ENCODE measurements around the gene PPA2.

Gene PPA2

GRCh38 chr4:105373324-105373723 lies 100.5 kb downstream of the PPA2 start:
- H3K4me1 ChIP-seq: no peaks in the 10 kb centered on the region
- no peak overlapping the region for H3K27ac ChIP-seq
- no peaks in the 10 kb centered on the region for H3K36me3 ChIP-seq (ENCODE audit: control insufficient read depth, insufficient read depth, low read length)
- no peak overlapping the region for H3K4me2 ChIP-seq (ENCODE audit: low read length)
- H3K27me3 ChIP-seq (ENCODE audit: control insufficient read depth, insufficient read depth, low read length): no peaks in the 10 kb centered on the region
- no peak for TF ChIP-seq CTCF (IDR thresholded peaks at IDR 0.05)
- H3K79me2 ChIP-seq: no peaks in the 10 kb centered on the region
- H3K9ac ChIP-seq: no peak overlapping the region
- no peaks in the 10 kb centered on the region for H3K9me3 ChIP-seq (ENCODE audit: control insufficient read depth, low read length)
- no peak overlapping the region for H2AFZ ChIP-seq
- H3K4me3 ChIP-seq (ENCODE audit: low read depth, low read length): no peak overlapping the region

- Histone ChIP-seq H3K4me2 (ENCODE audit: low read length) (no peak overlapping the region), H3K9ac (no peak overlapping the region), H3K79me2 (no peaks in the 10 kb centered on the region), H2AFZ (no peak overlapping the region), H3K9me3 (ENCODE audit: control insufficient read depth, low read length) (no peaks in the 10 kb centered on the region), H3K27me3 (ENCODE audit: control insufficient read depth, insufficient read depth, low read length) (no peaks in the 10 kb centered on the region), H3K4me1 (no peaks in the 10 kb centered on the region), H3K36me3 (ENCODE audit: control insufficient read depth, insufficient read depth, low read length) (no peaks in the 10 kb centered on the region), H3K27ac (no peak overlapping the region), H3K4me3 (ENCODE audit: low read depth, low read length) (no peak overlapping the region)
- no peak for TF ChIP-seq CTCF (IDR thresholded peaks at IDR 0.05)
Measured at GRCh38 chr4:105369988-105370387, 103.9 kb downstream of the PPA2 start.

- Histone ChIP-seq H3K79me2 (no peaks in the 10 kb centered on the region), H3K9ac (no peak overlapping the region), H3K27ac (no peak overlapping the region), H3K36me3 (ENCODE audit: control insufficient read depth, insufficient read depth, low read length) (no peaks in the 10 kb centered on the region), H3K4me3 (ENCODE audit: low read depth, low read length) (no peak overlapping the region), H3K4me1 (no peaks in the 10 kb centered on the region), H2AFZ (no peak overlapping the region), H3K9me3 (ENCODE audit: control insufficient read depth, low read length) (no peaks in the 10 kb centered on the region), H3K4me2 (ENCODE audit: low read length) (no peak overlapping the region), H3K27me3 (ENCODE audit: control insufficient read depth, insufficient read depth, low read length) (no peaks in the 10 kb centered on the region)
- no peak for TF ChIP-seq CTCF (IDR thresholded peaks at IDR 0.05)
Measured at GRCh38 chr4:105361053-105361452, 112.8 kb downstream of the PPA2 start.

GRCh38 chr4:105357258-105357980 lies 116.4 kb downstream of the PPA2 start:
- no peak overlapping the region for H3K9ac ChIP-seq

More at GRCh38 chr4:105357258-105357980, 116.4 kb downstream of the PPA2 start:
- no peak overlapping the region for H3K4me2 ChIP-seq (ENCODE audit: low read length)
- H3K4me3 ChIP-seq (ENCODE audit: low read depth, low read length): no peak overlapping the region
- no peaks in the 10 kb centered on the region for H3K36me3 ChIP-seq (ENCODE audit: control insufficient read depth, insufficient read depth, low read length)
- no peaks in the 10 kb centered on the region for H3K4me1 ChIP-seq
- H3K27ac ChIP-seq: no peak overlapping the region
- no peaks in the 10 kb centered on the region for H3K79me2 ChIP-seq
- H3K27me3 ChIP-seq (ENCODE audit: control insufficient read depth, insufficient read depth, low read length): no peaks in the 10 kb centered on the region
- TF ChIP-seq CTCF (IDR thresholded peaks at IDR 0.05): no peak
- no peaks in the 10 kb centered on the region for H3K9me3 ChIP-seq (ENCODE audit: control insufficient read depth, low read length)
- H2AFZ ChIP-seq: no peak overlapping the region

Measured in parathyroid adenoma (tissue), 2 donors.